ENCODE data around the gene SEPHS1.
A peak's percentile ranks its signal among the peaks of the same experiment; 100 is the strongest.
"Not testable (repeated sequence)": the region's sequence is repeated elsewhere in the genome, so short reads cannot be mapped to it uniquely, and the experiment has no call there.

Gene SEPHS1

GRCh38 chr10:13360587-13360986, 12.5 kb upstream of the SEPHS1 start:
- no peak for DNase-seq (ENCODE audit: low spot score)

GRCh38 chr10:13356392-13356791, 8.3 kb upstream of the SEPHS1 start:
- DNase-seq (ENCODE audit: low spot score), result no peak

- DNase-seq (ENCODE audit: low spot score), result no peak
These were observed 6.7 kb upstream of the SEPHS1 start for GRCh38 chr10:13354783-13355182.

GRCh38 chr10:13352519-13352918, 4.4 kb upstream of the SEPHS1 start:
- DNase-seq (ENCODE audit: low spot score), result no peak

- no peak for DNase-seq (ENCODE audit: low spot score)
These were observed 3.3 kb upstream of the SEPHS1 start for GRCh38 chr10:13351340-13351915.

- DNase-seq (ENCODE audit: low spot score), result no peak
These were observed 1.6 kb upstream of the SEPHS1 start for GRCh38 chr10:13349463-13350274.

GRCh38 chr10:13347500-13348156, 465 bp downstream of the SEPHS1 start:
- DNase-seq (ENCODE audit: low spot score), result peak; percentile 69

- DNase-seq (ENCODE audit: low spot score), result no peak
These were observed 1.0 kb downstream of the SEPHS1 start for GRCh38 chr10:13347043-13347499.

GRCh38 chr10:13346283-13347042, 1.6 kb downstream of the SEPHS1 start:
- no peak for DNase-seq (ENCODE audit: low spot score)

- DNase-seq (ENCODE audit: low spot score), result no peak
These were observed 7.3 kb downstream of the SEPHS1 start for GRCh38 chr10:13340626-13341376.

GRCh38 chr10:13340068-13340467, 8.0 kb downstream of the SEPHS1 start:
- no peak for DNase-seq (ENCODE audit: low spot score)

- DNase-seq (ENCODE audit: low spot score), result no peak
These were observed 9.5 kb downstream of the SEPHS1 start for GRCh38 chr10:13338390-13339110.

- DNase-seq (ENCODE audit: low spot score), result no peak
These were observed 10.3 kb downstream of the SEPHS1 start for GRCh38 chr10:13337827-13338196.

- DNase-seq (ENCODE audit: low spot score), result no peak
These were observed 10.8 kb downstream of the SEPHS1 start for GRCh38 chr10:13337128-13337826.

GRCh38 chr10:13335881-13336280, 12.2 kb downstream of the SEPHS1 start:
- no peak for DNase-seq (ENCODE audit: low spot score)

- no peak for DNase-seq (ENCODE audit: low spot score)
These were observed 13.5 kb downstream of the SEPHS1 start for GRCh38 chr10:13334556-13334955.

- DNase-seq (ENCODE audit: low spot score), result no peak
These were observed 16.4 kb downstream of the SEPHS1 start for GRCh38 chr10:13331646-13332045.

GRCh38 chr10:13330980-13331379, 17.1 kb downstream of the SEPHS1 start:
- DNase-seq (ENCODE audit: low spot score), result not testable (repeated sequence)

GRCh38 chr10:13329565-13329964, 18.5 kb downstream of the SEPHS1 start:
- DNase-seq (ENCODE audit: low spot score), result no peak

- DNase-seq (ENCODE audit: low spot score), result no peak
These were observed 19.5 kb downstream of the SEPHS1 start for GRCh38 chr10:13328613-13329012.
